Measurements from ENCODE around the gene TARM1. TPM values are rescaled to one million over a fixed set of nuclear protein-coding genes. Genes with fewer than 3 reads are reported as not detected.

Gene TARM1
- total and polyA plus RNA-seq, 2 of the 8 experiments (the other 6 are each of a cell fraction or from before 2014, with no cell fraction given): not detected

Small RNAs within 50 kb of the gene (small RNA-seq; reads per million reads assigned to genes)
- not detected for gene AC012314.20 (ENCODE audit: insufficient read depth)

Other genes starting within 250 kb of the TARM1 start
- gene MYADM, start 213.5 kb downstream of the TARM1 start, total RNA-seq (2021; fragmentation: NEBNext Ultra II Directional; extraction: Animal tissue kit (Norgen Biotek cat#: 25700)): 70.1 and 70.5 TPM in 2 replicates
- gene MYADM, start 213.5 kb downstream of the TARM1 start, polyA plus RNA-seq (2011; rRNA removed): 74.2 and 122 TPM in 2 replicates
- gene PRKCG, start 199.2 kb downstream of the TARM1 start, total RNA-seq (2021; fragmentation: NEBNext Ultra II Directional; extraction: Animal tissue kit (Norgen Biotek cat#: 25700)): 10.6 and 12.4 TPM in 2 replicates
- 6.1 and 14.0 TPM in 2 replicates for gene PRKCG, start 199.2 kb downstream of the TARM1 start, polyA plus RNA-seq (2011; rRNA removed)
- 28.9 and 29.9 TPM in 2 replicates for gene CACNG7, start 172.1 kb downstream of the TARM1 start, total RNA-seq (2021; fragmentation: NEBNext Ultra II Directional; extraction: Animal tissue kit (Norgen Biotek cat#: 25700))
- 69.8 and 127 TPM in 2 replicates for gene CACNG7, start 172.1 kb downstream of the TARM1 start, polyA plus RNA-seq (2011; rRNA removed)
- 4.5 and 5.7 TPM in 2 replicates for gene CACNG8, start 118.4 kb downstream of the TARM1 start, total RNA-seq (2021; fragmentation: NEBNext Ultra II Directional; extraction: Animal tissue kit (Norgen Biotek cat#: 25700))
- gene CACNG8, start 118.4 kb downstream of the TARM1 start, polyA plus RNA-seq (2011; rRNA removed): 0.41 and 0.93 TPM in 2 replicates
- gene CACNG6, start 89.7 kb downstream of the TARM1 start, total RNA-seq (2021; fragmentation: NEBNext Ultra II Directional; extraction: Animal tissue kit (Norgen Biotek cat#: 25700)): 1.2 and 1.4 TPM in 2 replicates
- gene CACNG6, start 89.7 kb downstream of the TARM1 start, polyA plus RNA-seq (2011; rRNA removed): 1.6 and 2.9 TPM in 2 replicates
- 0.65 TPM in 1 of 2 replicates, not detected in the other for gene VSTM1, start 17.5 kb downstream of the TARM1 start, total RNA-seq (2021; fragmentation: NEBNext Ultra II Directional; extraction: Animal tissue kit (Norgen Biotek cat#: 25700))
- 0.12 and 0.17 TPM in 2 replicates for gene VSTM1, start 17.5 kb downstream of the TARM1 start, polyA plus RNA-seq (2011; rRNA removed)
- 0.90 and 1.1 TPM in 2 replicates for gene OSCAR, start 19.4 kb upstream of the TARM1 start, total RNA-seq (2021; fragmentation: NEBNext Ultra II Directional; extraction: Animal tissue kit (Norgen Biotek cat#: 25700))
- 1.1 and 2.2 TPM in 2 replicates for gene OSCAR, start 19.4 kb upstream of the TARM1 start, polyA plus RNA-seq (2011; rRNA removed)
- gene NDUFA3, start 21.5 kb upstream of the TARM1 start, total RNA-seq (2021; fragmentation: NEBNext Ultra II Directional; extraction: Animal tissue kit (Norgen Biotek cat#: 25700)): 175 and 177 TPM in 2 replicates
- gene NDUFA3, start 21.5 kb upstream of the TARM1 start, polyA plus RNA-seq (2011; rRNA removed): 208 and 294 TPM in 2 replicates
- 17.7 TPM in 2 replicates for gene TFPT, start 34.3 kb upstream of the TARM1 start, total RNA-seq (2021; fragmentation: NEBNext Ultra II Directional; extraction: Animal tissue kit (Norgen Biotek cat#: 25700))
- 10.4 and 17.3 TPM in 2 replicates for gene TFPT, start 34.3 kb upstream of the TARM1 start, polyA plus RNA-seq (2011; rRNA removed)
- gene PRPF31, start 34.4 kb upstream of the TARM1 start, total RNA-seq (2021; fragmentation: NEBNext Ultra II Directional; extraction: Animal tissue kit (Norgen Biotek cat#: 25700)): 89.5 and 97.4 TPM in 2 replicates
- gene PRPF31, start 34.4 kb upstream of the TARM1 start, polyA plus RNA-seq (2011; rRNA removed): 51.1 and 67.1 TPM in 2 replicates
- 82.9 and 86.4 TPM in 2 replicates for gene CNOT3, start 56.4 kb upstream of the TARM1 start, total RNA-seq (2021; fragmentation: NEBNext Ultra II Directional; extraction: Animal tissue kit (Norgen Biotek cat#: 25700))
- gene CNOT3, start 56.4 kb upstream of the TARM1 start, polyA plus RNA-seq (2011; rRNA removed): 21.2 and 44.0 TPM in 2 replicates
- gene LENG1, start 78.4 kb upstream of the TARM1 start, total RNA-seq (2021; fragmentation: NEBNext Ultra II Directional; extraction: Animal tissue kit (Norgen Biotek cat#: 25700)): 4.4 and 4.6 TPM in 2 replicates
- 1.2 and 1.5 TPM in 2 replicates for gene LENG1, start 78.4 kb upstream of the TARM1 start, polyA plus RNA-seq (2011; rRNA removed)
- gene TMC4, start 91.8 kb upstream of the TARM1 start, total RNA-seq (2021; fragmentation: NEBNext Ultra II Directional; extraction: Animal tissue kit (Norgen Biotek cat#: 25700)): 5.5 and 6.8 TPM in 2 replicates
- 6.3 and 12.8 TPM in 2 replicates for gene TMC4, start 91.8 kb upstream of the TARM1 start, polyA plus RNA-seq (2011; rRNA removed)
- gene MBOAT7, start 108.2 kb upstream of the TARM1 start, total RNA-seq (2021; fragmentation: NEBNext Ultra II Directional; extraction: Animal tissue kit (Norgen Biotek cat#: 25700)): 90.9 and 103 TPM in 2 replicates
- gene MBOAT7, start 108.2 kb upstream of the TARM1 start, polyA plus RNA-seq (2011; rRNA removed): 85.5 and 147 TPM in 2 replicates
- gene TSEN34, start 109.9 kb upstream of the TARM1 start, total RNA-seq (2021; fragmentation: NEBNext Ultra II Directional; extraction: Animal tissue kit (Norgen Biotek cat#: 25700)): 22.5 and 24.2 TPM in 2 replicates
- gene TSEN34, start 109.9 kb upstream of the TARM1 start, polyA plus RNA-seq (2011; rRNA removed): 52.3 and 55.4 TPM in 2 replicates
- gene RPS9, start 119.5 kb upstream of the TARM1 start, total RNA-seq (2021; fragmentation: NEBNext Ultra II Directional; extraction: Animal tissue kit (Norgen Biotek cat#: 25700)): 1,609 and 1,661 TPM in 2 replicates
- gene RPS9, start 119.5 kb upstream of the TARM1 start, polyA plus RNA-seq (2011; rRNA removed): 4,172 and 4,900 TPM in 2 replicates
- gene LILRB3, start 141.6 kb upstream of the TARM1 start, total RNA-seq (2021; fragmentation: NEBNext Ultra II Directional; extraction: Animal tissue kit (Norgen Biotek cat#: 25700)): not detected in 2 replicates
- gene LILRB3, start 141.6 kb upstream of the TARM1 start, polyA plus RNA-seq (2011; rRNA removed): not detected in 2 replicates
- not detected in 2 replicates for gene LILRA6, start 161.4 kb upstream of the TARM1 start, total RNA-seq (2021; fragmentation: NEBNext Ultra II Directional; extraction: Animal tissue kit (Norgen Biotek cat#: 25700))
- gene LILRA6, start 161.4 kb upstream of the TARM1 start, polyA plus RNA-seq (2011; rRNA removed): not detected in 2 replicates
- gene LILRB5, start 175.9 kb upstream of the TARM1 start, total RNA-seq (2021; fragmentation: NEBNext Ultra II Directional; extraction: Animal tissue kit (Norgen Biotek cat#: 25700)): not detected in 2 replicates
- 0.05 and 0.06 TPM in 2 replicates for gene LILRB5, start 175.9 kb upstream of the TARM1 start, polyA plus RNA-seq (2011; rRNA removed)
- not detected in 2 replicates for gene LILRB2, start 199.7 kb upstream of the TARM1 start, total RNA-seq (2021; fragmentation: NEBNext Ultra II Directional; extraction: Animal tissue kit (Norgen Biotek cat#: 25700))
- gene LILRB2, start 199.7 kb upstream of the TARM1 start, polyA plus RNA-seq (2011; rRNA removed): not detected in 2 replicates
- gene LILRA5, start 231.8 kb upstream of the TARM1 start, total RNA-seq (2021; fragmentation: NEBNext Ultra II Directional; extraction: Animal tissue kit (Norgen Biotek cat#: 25700)): not detected in 2 replicates
- not detected in 2 replicates for gene LILRA5, start 231.8 kb upstream of the TARM1 start, polyA plus RNA-seq (2011; rRNA removed)